HepG2 (cell line): ENCODE results near the gene UTP4. TPM values are rescaled to one million over a fixed set of nuclear protein-coding genes. Genes with fewer than 3 reads are reported as not detected.
A peak's percentile ranks its signal among the peaks of the same experiment; 100 is the strongest.
"Not testable (repeated sequence)": the region's sequence is repeated elsewhere in the genome, so short reads cannot be mapped to it uniquely, and the experiment has no call there.

Source experiments
- ATAC-seq: fragments of 200-7000 bp; cut with Tn5 transposase; 3 replicates; pipeline ENCODE4 v1.9.1; 2020; ENCODE audit warnings: mild to moderate bottlenecking, moderate library complexity
- BruUV-seq: library from RNA; stranded (reverse); fragments of 400-500 nt; replicated peaks from 2 replicates; lab custom pipeline; 2021; lab: Mats Ljungman, UMichigan
- CTCF ChIA-PET: fragments of 300-600 bp; formaldehyde crosslinking; extraction: SDS; loops from one replicate; lab custom pipeline; 2021; ENCODE audit warnings: low total read pairs, inconsistent platforms, low intra/inter-chr PET ratio; lab: Yijun Ruan, JAX
- POLR2A ChIA-PET: fragments of 350-600 bp; sonication (Branson Sonifier 250); formaldehyde crosslinking; loops from one replicate; lab custom pipeline; 2020; ENCODE audit warnings: antibody characterized with exemption, inconsistent platforms; lab: Yijun Ruan, JAX
- DNase-seq: peaks from one replicate; pipeline ENCODE4 v3.0.0-alpha.2; 2015; ENCODE audit warnings: low spot score
- FAIRE-seq: peaks from 3 replicates; lab custom pipeline; 2011; peaks lifted over from hg19 to GRCh38; lab: Jason Lieb, UNC
- H2AFZ ChIP-seq: one replicate; pipeline ENCODE4 v1.6.1; 2011; ENCODE audit warnings: low read length, inconsistent platforms
- H3K27ac ChIP-seq: fragments of 300-600 bp; 3 replicates; pipeline ENCODE4 v1.8.0; 2011; ENCODE audit warnings: mixed run types, mild to moderate bottlenecking, mixed read lengths, low read length, inconsistent platforms; ENCODE audit not compliant: insufficient read depth; ENCODE audit errors: extremely low read length
- H3K27me3 ChIP-seq, 2 experiments: fragments of 200-600 bp in 1 of 2; 2 replicates in 1 of 2; 3 replicates in 1 of 2; pipeline versions ENCODE4 v1.6.0 to v1.8.0; 2011; ENCODE audit warnings: low read length in 2 of 2, mild to moderate bottlenecking in 2 of 2, moderate library complexity in 2 of 2, inconsistent platforms in 1 of 2; ENCODE audit not compliant: insufficient read depth in 2 of 2, control insufficient read depth in 1 of 2
- H3K36me3 ChIP-seq, 2 experiments: fragments of 200-600 bp in 1 of 2; replicated peaks in 1 of 2; 2 replicates in 1 of 2; 3 replicates in 1 of 2; pipeline versions ENCODE4 v1.5.1 to v1.8.0; 2011; ENCODE audit warnings: low read length in 2 of 2, inconsistent platforms in 1 of 2; ENCODE audit not compliant: insufficient read depth in 2 of 2, control insufficient read depth in 1 of 2
- H3K4me1 ChIP-seq: 2 replicates; pipeline ENCODE4 v1.5.1; 2012; ENCODE audit warnings: low read length, inconsistent platforms; ENCODE audit not compliant: insufficient read depth
- H3K4me2 ChIP-seq: 2 replicates; pipeline ENCODE4 v1.6.0; 2011; ENCODE audit warnings: low read depth, low read length, inconsistent platforms
- H3K4me3 ChIP-seq, 3 experiments: fragments of 200-600 bp in 1 of 3; sonication (generic), shearing (Covaris generic) in 1 of 3; replicated peaks in 1 of 3; 2 replicates each; pipeline ENCODE4 v1.5.1; 2011 to 2016; ENCODE audit warnings: low read length in 3 of 3, inconsistent platforms in 2 of 3, low read depth in 2 of 3, mild to moderate bottlenecking in 2 of 3, control low read depth in 1 of 3, mixed read lengths in 1 of 3; ENCODE audit not compliant: insufficient read depth in 1 of 3
- H3K79me2 ChIP-seq: one replicate; pipeline ENCODE4 v1.6.1; 2011; ENCODE audit warnings: low read length, inconsistent platforms; ENCODE audit not compliant: insufficient read depth
- H3K9ac ChIP-seq: 2 replicates; pipeline ENCODE4 v1.6.0; 2011; ENCODE audit warnings: mild to moderate bottlenecking, low read depth, low read length, inconsistent platforms; ENCODE audit not compliant: insufficient read depth
- H3K9me3 ChIP-seq: 2 replicates; pipeline ENCODE4 v1.5.1; 2012; ENCODE audit warnings: mild to moderate bottlenecking, low read length
- H4K20me1 ChIP-seq: 2 replicates; pipeline ENCODE4 v1.6.0; 2011; ENCODE audit warnings: inconsistent platforms, mild to moderate bottlenecking, low read length, moderate library complexity; ENCODE audit not compliant: insufficient read depth
- ZBTB40 ChIP-seq, 2 experiments: fragments of 450-650 bp in 1 of 2; sonication (generic) in 1 of 2; formaldehyde crosslinking in 1 of 2; IDR thresholded peaks; 2 replicates each; pipeline versions ENCODE4 v1.6.1 to v1.8.0; 2016 to 2022; ENCODE audit warnings: antibody characterized with exemption in 1 of 2, mild to moderate bottlenecking in 1 of 2, missing genetic modification reagents in 1 of 2
- ZZZ3 ChIP-seq: sonication (generic); formaldehyde crosslinking; IDR thresholded peaks from 2 replicates; pipeline ENCODE4 v1.4.0; 2020; ENCODE audit warnings: missing genetic modification reagents, mild to moderate bottlenecking, borderline replicate concordance
- WGBS: methylation state at CpG from one replicate; pipeline ENCODE4 v1.1.6; 2017; ENCODE audit warnings: low lambda C conversion rate; 5-methylcytosine and 5-hydroxymethylcytosine counted together
- in situ Hi-C: cut with HindIII; loops from 2 replicates; pipeline ENCODE4 v1.10.0; 2017; ENCODE audit warnings: low pct_unique_long_range_greater_than_20kb; ENCODE audit not compliant: extremely low pct_ligation_motif_present
- intact Hi-C: fragments of 100-400 bp; cut with micrococcal nuclease; formaldehyde crosslinking; loops from one replicate; pipeline ENCODE4 v1.10.0; 2022; ENCODE audit not compliant: unreplicated experiment
- polyA plus RNA-seq, 8 experiments: library from polyadenylated mRNA; depleted of rRNA in 3 of 8; stranded (reverse) in 7 of 8; unstranded in 1 of 8; fragments of >200 nt; fragmentation: Illumina TruSeq in 4 of 8; extraction: Trizol in 4 of 8; gene quantifications; 2 replicates each; pipeline versions ENCODE4 v1.2.1 to v1.2.3, GENCODE V29; 2011 to 2016; ENCODE audit warnings: low read depth in 4 of 8, missing spikeins in 1 of 8, mixed read lengths in 1 of 8; ENCODE audit not compliant: insufficient read depth in 1 of 8
- total RNA-seq, 5 experiments: library from RNA; depleted of rRNA; stranded (reverse); fragments of >200 nt; fragmentation: Illumina TruSeq; extraction: Trizol; gene quantifications; 2 replicates each; pipeline ENCODE4 v1.2.3, GENCODE V29; 2016; ENCODE audit warnings: low read depth in 1 of 5

The UTP4 gene
- total and polyA plus RNA-seq, 2 of the 13 experiments (the other 11 are each of a cell fraction or from before 2014, with no cell fraction given) = 30.0 to 85.8 TPM

GRCh38 chr16:69138608-69139007 lies 6.2 kb downstream of the UTP4 start:
- Histone ChIP-seq H3K27me3 (no peaks in the 10 kb centered on the region), H3K9me3 (no peaks in the 10 kb centered on the region), H3K36me3 (peaks cover 38 to 78% of the 10 kb centered on the region in 2 experiments), H3K4me1 (peaks cover 26% of the 10 kb centered on the region), H3K9ac (no peak overlapping the region), H3K27ac (no peak overlapping the region), H3K4me2 (no peak overlapping the region), H2AFZ (no peak overlapping the region), H3K79me2 (peaks cover 48% of the 10 kb centered on the region), H4K20me1 (0 out of 2 replicates have a peak, but pooled peaks cover 3% of the 10 kb centered on the region), H3K4me3 (no peak overlapping the region)
- in situ Hi-C loops = no loop called here
- no TSS peak for BruUV-seq
- no peak for DNase-seq
- ChIA-PET CTCF (no interaction called here), POLR2A (interaction anchor here (0.7 to 1.6 kb wide), 2 partner anchors 12 to 548 kb away, joined by 4 read pairs; no protein-coding TSS in a partner anchor)
- FAIRE-seq = no peak
- intact Hi-C loops = loop anchor here (10.0 kb wide), 1 partner anchor 614 kb away; no protein-coding TSS in a partner anchor
- no peak for ATAC-seq
- TF ChIP-seq ZZZ3 (CRISPR knock-in tag) (no peak), ZBTB40 (IDR thresholded peaks at IDR 0.05) (no peak), ZBTB40 (CRISPR knock-in tag; IDR thresholded peaks at IDR 0.05) (peak; percentile 77; the same call in 1 of the 2 replicates)
- WGBS = 99% methylated on average over 2 of the region's 2 CpGs

GRCh38 chr16:69139464-69139863 lies 7.0 kb downstream of the UTP4 start:
- 97% methylated on average over 7 of the region's 7 CpGs for WGBS
- H3K9ac ChIP-seq, H3K27me3 ChIP-seq, H2AFZ ChIP-seq, H3K27ac ChIP-seq, FAIRE-seq, CTCF ChIA-PET, H4K20me1 ChIP-seq, in situ Hi-C loops, H3K4me2 ChIP-seq, H3K4me3 ChIP-seq, DNase-seq, H3K9me3 ChIP-seq, ATAC-seq, BruUV-seq: not testable (repeated sequence)
- Histone ChIP-seq H3K79me2 (peaks cover 40% of the 10 kb centered on the region), H3K36me3 (peaks cover 41 to 82% of the 10 kb centered on the region in 2 experiments), H3K4me1 (peaks cover 18% of the 10 kb centered on the region)
- intact Hi-C loops = loop anchor here (10.0 kb wide), 1 partner anchor 615 kb away; no protein-coding TSS in a partner anchor
- POLR2A ChIA-PET = interaction anchor here (0.7 to 1.6 kb wide), 2 partner anchors 11 to 549 kb away, joined by 4 read pairs; no protein-coding TSS in a partner anchor
